ENCODE data around the gene ASIC2. TPM values are rescaled to one million over a fixed set of nuclear protein-coding genes. Genes with fewer than 3 reads are reported as not detected.

Gene ASIC2
- total RNA-seq, 1 experiment from 2014 or later, result not detected

DNA sequence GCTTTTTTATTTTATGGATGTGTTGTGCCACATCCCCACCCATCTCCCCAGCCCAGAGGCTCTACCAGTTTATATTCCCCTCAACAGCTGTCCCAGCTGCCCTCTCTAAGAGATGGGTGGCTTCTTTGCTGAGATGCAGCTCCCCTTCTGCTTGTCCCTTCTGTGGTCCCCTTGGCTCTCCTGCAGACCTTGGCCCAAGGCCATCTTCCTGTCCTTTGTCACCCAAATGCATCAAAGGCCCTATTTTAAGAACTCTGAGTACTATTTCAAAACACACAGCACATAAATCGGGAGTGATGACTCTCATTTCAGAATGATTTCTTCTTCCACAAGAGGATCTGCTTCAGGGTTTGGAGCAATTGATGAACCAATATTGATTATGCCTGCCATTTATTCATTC, 216.1 kb downstream of the ASIC2 start:
- intact Hi-C loops (cut with micrococcal nuclease), result no loop called here
- ChIA-PET RAD21 (ENCODE audit: low non-redundant PET in 1 of 2, low total read pairs in 2 of 2, uncharacterized antibody in 2 of 2, unreplicated experiment in 2 of 2) (no interaction called here), POLR2A (no interaction called here), CTCF (no interaction called here)
- Histone ChIP-seq H3K27ac (ENCODE audit: low read depth, low read length) (no peak overlapping the region), H3K9me2 (ENCODE audit: insufficient read depth) (no peaks in the 10 kb centered on the region), H3K9me3 (ENCODE audit: control insufficient read depth in 1 of 2, insufficient read depth in 1 of 2, low read depth in 1 of 2, low read length in 2 of 2) (no peaks in the 10 kb centered on the region), H3K9ac (ENCODE audit: low read length) (no peak overlapping the region), H3K36me3 (ENCODE audit: control insufficient read depth in 1 of 2, insufficient read depth in 2 of 2, low read length in 2 of 2) (no peaks in the 10 kb centered on the region), H3K79me2 (ENCODE audit: insufficient read depth, low read length) (no peaks in the 10 kb centered on the region), H3K4me1 (ENCODE audit: control insufficient read depth in 1 of 2, insufficient read depth in 2 of 2, low read length in 2 of 2) (no peaks in the 10 kb centered on the region), H2AFZ (ENCODE audit: low read depth, low read length, poor library complexity, severe bottlenecking) (no peak overlapping the region), H3K27me3 (ENCODE audit: insufficient read depth, low read length) (peaks cover 51% of the 10 kb centered on the region), H4K20me1 (ENCODE audit: insufficient read depth) (no peaks in the 10 kb centered on the region), H3K4me2 (ENCODE audit: low read length) (no peak overlapping the region), H3K4me3 (replicated peaks in 1 of 2; ENCODE audit: low read depth in 1 of 2, low read length in 2 of 2) (no peak overlapping the region)
- BruUV-seq (replicated peaks), result no TSS peak
- ATAC-seq (no peak), DNase-seq (ENCODE audit: low read depth, low spot score) (no peak)
- TF ChIP-seq ZFX (IDR thresholded peaks at IDR 0.05) (no peak), POLR2A (IDR thresholded peaks at IDR 0.05; ENCODE audit: borderline replicate concordance, extremely low read depth, insufficient read depth, insufficient read length) (no peak)
- TF ChIP-seq, protein P1, sequence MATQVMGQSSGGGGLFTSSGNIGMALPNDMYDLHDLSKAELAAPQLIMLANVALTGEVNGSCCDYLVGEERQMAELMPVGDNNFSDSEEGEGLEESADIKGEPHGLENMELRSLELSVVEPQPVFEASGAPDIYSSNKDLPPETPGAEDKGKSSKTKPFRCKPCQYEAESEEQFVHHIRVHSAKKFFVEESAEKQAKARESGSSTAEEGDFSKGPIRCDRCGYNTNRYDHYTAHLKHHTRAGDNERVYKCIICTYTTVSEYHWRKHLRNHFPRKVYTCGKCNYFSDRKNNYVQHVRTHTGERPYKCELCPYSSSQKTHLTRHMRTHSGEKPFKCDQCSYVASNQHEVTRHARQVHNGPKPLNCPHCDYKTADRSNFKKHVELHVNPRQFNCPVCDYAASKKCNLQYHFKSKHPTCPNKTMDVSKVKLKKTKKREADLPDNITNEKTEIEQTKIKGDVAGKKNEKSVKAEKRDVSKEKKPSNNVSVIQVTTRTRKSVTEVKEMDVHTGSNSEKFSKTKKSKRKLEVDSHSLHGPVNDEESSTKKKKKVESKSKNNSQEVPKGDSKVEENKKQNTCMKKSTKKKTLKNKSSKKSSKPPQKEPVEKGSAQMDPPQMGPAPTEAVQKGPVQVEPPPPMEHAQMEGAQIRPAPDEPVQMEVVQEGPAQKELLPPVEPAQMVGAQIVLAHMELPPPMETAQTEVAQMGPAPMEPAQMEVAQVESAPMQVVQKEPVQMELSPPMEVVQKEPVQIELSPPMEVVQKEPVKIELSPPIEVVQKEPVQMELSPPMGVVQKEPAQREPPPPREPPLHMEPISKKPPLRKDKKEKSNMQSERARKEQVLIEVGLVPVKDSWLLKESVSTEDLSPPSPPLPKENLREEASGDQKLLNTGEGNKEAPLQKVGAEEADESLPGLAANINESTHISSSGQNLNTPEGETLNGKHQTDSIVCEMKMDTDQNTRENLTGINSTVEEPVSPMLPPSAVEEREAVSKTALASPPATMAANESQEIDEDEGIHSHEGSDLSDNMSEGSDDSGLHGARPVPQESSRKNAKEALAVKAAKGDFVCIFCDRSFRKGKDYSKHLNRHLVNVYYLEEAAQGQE (IDR thresholded peaks at IDR 0.05; ENCODE audit: low read depth), result no peak

DNA sequence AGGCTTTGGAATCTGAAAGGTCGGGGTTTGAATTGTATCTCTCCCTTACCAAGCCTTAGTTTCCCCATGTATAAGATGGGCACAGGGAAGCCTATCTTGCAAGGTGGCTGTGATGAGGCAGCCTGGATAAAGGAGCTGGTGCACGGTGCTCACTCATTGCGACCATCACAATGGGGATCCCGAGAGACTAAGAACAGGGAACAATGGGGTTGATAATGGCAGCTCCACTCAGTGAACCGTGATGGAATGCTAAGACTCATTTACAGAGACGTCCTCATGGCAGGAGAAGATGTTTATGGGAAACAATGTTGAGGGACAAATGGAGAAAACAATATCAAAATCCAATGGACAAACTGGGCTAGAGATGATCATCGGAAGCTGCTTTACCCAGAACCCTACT, 219.7 kb downstream of the ASIC2 start:
- RAD21 ChIA-PET (ENCODE audit: low non-redundant PET in 1 of 2, low total read pairs in 2 of 2, uncharacterized antibody in 2 of 2, unreplicated experiment in 2 of 2), result no interaction called here
- H3K9me3 ChIP-seq (ENCODE audit: control insufficient read depth in 1 of 2, insufficient read depth in 1 of 2, low read depth in 1 of 2, low read length in 2 of 2), result no peaks in the 10 kb centered on the region
- no peaks in the 10 kb centered on the region for H4K20me1 ChIP-seq (ENCODE audit: insufficient read depth)
- no peak for TF ChIP-seq POLR2AphosphoS5 (IDR thresholded peaks at IDR 0.05; ENCODE audit: low read depth, low read length)
- no peak for TF ChIP-seq ZNF274 (IDR thresholded peaks at IDR 0.05; ENCODE audit: low read depth, low read length)
- no peak for TF ChIP-seq ZFX (IDR thresholded peaks at IDR 0.05)
- TF ChIP-seq, protein P2, sequence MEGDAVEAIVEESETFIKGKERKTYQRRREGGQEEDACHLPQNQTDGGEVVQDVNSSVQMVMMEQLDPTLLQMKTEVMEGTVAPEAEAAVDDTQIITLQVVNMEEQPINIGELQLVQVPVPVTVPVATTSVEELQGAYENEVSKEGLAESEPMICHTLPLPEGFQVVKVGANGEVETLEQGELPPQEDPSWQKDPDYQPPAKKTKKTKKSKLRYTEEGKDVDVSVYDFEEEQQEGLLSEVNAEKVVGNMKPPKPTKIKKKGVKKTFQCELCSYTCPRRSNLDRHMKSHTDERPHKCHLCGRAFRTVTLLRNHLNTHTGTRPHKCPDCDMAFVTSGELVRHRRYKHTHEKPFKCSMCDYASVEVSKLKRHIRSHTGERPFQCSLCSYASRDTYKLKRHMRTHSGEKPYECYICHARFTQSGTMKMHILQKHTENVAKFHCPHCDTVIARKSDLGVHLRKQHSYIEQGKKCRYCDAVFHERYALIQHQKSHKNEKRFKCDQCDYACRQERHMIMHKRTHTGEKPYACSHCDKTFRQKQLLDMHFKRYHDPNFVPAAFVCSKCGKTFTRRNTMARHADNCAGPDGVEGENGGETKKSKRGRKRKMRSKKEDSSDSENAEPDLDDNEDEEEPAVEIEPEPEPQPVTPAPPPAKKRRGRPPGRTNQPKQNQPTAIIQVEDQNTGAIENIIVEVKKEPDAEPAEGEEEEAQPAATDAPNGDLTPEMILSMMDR (IDR thresholded peaks at IDR 0.05 in 2 of 3, conservative IDR thresholded peaks at IDR 0.05 in 1 of 3; ENCODE audit: borderline replicate concordance in 1 of 3, insufficient read depth in 1 of 3, low read depth in 2 of 3, low read length in 2 of 3), result no peak
- TF ChIP-seq, protein P1 (IDR thresholded peaks at IDR 0.05; ENCODE audit: low read depth), result no peak
- no peak for TF ChIP-seq FOSL1 (IDR thresholded peaks at IDR 0.05; ENCODE audit: low read depth)

More for the DNA sequence above, 219.7 kb downstream of the ASIC2 start:
- peaks cover 43% of the 10 kb centered on the region for H3K27me3 ChIP-seq (ENCODE audit: insufficient read depth, low read length)
- H2AFZ ChIP-seq (ENCODE audit: low read depth, low read length, poor library complexity, severe bottlenecking), result no peak overlapping the region
- POLR2A ChIA-PET, result no interaction called here
- intact Hi-C loops (cut with micrococcal nuclease), result no loop called here
- CTCF ChIA-PET, result no interaction called here
- H3K36me3 ChIP-seq (ENCODE audit: control insufficient read depth in 1 of 2, insufficient read depth in 2 of 2, low read length in 2 of 2), result no peaks in the 10 kb centered on the region
- no peaks in the 10 kb centered on the region for H3K79me2 ChIP-seq (ENCODE audit: insufficient read depth, low read length)
- no peaks in the 10 kb centered on the region for H3K9me2 ChIP-seq (ENCODE audit: insufficient read depth)
- BruUV-seq (replicated peaks), result no TSS peak
- no peak for DNase-seq (ENCODE audit: low read depth, low spot score)
- H3K4me1 ChIP-seq (ENCODE audit: control insufficient read depth in 1 of 2, insufficient read depth in 2 of 2, low read length in 2 of 2), result no peaks in the 10 kb centered on the region
- no peak overlapping the region for H3K9ac ChIP-seq (ENCODE audit: low read length)
- no peak overlapping the region for H3K4me2 ChIP-seq (ENCODE audit: low read length)
- H3K27ac ChIP-seq (ENCODE audit: low read depth, low read length), result no peak overlapping the region
- no peak for ATAC-seq
- no peak overlapping the region for H3K4me3 ChIP-seq (replicated peaks in 1 of 2; ENCODE audit: low read depth in 1 of 2, low read length in 2 of 2)
